Measurements from ENCODE around the gene ABCA8. TPM values are rescaled to one million over a fixed set of nuclear protein-coding genes. Genes with fewer than 3 reads are reported as not detected.

ABCA8 gene
- total RNA-seq, 1 experiment from 2014 or later, result 0.90 TPM

DNA sequence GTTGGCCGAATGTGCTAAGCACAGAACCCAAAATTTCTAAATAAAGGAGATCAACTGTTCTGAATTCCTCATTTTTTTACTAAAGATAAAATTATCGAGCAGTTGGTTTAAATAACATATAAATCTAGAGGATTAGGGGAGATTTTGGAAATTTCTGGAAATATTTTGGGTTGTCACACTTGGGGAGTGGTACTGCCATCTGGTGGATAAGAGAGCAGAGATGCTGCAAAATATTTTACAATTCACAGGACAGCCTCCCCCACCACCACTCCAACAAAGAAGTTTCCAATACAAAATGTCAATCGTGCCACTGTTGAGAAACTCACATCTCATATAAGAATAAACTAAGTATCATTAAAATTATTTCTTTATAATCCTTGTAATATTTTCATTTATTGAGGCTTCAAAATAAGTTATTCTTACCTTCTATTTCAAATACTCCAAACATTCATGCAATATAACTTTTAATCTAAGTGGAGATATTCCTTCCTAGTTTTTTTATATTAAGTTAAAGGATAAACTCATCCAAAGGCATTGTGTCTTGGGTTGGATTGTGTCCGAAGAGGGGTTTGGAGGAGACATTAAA, 17.0 kb upstream of the ABCA8 start:
- no peak overlapping the region for H3K4me3 ChIP-seq (ENCODE audit: low read depth, low read length, poor library complexity, severe bottlenecking)
- ChIA-PET POLR2A (ENCODE audit: low non-redundant PET) (no interaction called here), CTCF (no interaction called here)
- no peak overlapping the region for H3K27ac ChIP-seq (ENCODE audit: low read depth, low read length, poor library complexity, severe bottlenecking)
- peak; percentile 75 for DNase-seq (ENCODE audit: low spot score)
- H3K4me1 ChIP-seq (ENCODE audit: insufficient read depth, low read length, poor library complexity, severe bottlenecking), result peaks cover 9% of the 10 kb centered on the region
- TF ChIP-seq EZH2 (IDR thresholded peaks at IDR 0.05; ENCODE audit: borderline replicate concordance, low read depth, low read length, poor library complexity, severe bottlenecking), result no peak
- TF ChIP-seq, protein P1, sequence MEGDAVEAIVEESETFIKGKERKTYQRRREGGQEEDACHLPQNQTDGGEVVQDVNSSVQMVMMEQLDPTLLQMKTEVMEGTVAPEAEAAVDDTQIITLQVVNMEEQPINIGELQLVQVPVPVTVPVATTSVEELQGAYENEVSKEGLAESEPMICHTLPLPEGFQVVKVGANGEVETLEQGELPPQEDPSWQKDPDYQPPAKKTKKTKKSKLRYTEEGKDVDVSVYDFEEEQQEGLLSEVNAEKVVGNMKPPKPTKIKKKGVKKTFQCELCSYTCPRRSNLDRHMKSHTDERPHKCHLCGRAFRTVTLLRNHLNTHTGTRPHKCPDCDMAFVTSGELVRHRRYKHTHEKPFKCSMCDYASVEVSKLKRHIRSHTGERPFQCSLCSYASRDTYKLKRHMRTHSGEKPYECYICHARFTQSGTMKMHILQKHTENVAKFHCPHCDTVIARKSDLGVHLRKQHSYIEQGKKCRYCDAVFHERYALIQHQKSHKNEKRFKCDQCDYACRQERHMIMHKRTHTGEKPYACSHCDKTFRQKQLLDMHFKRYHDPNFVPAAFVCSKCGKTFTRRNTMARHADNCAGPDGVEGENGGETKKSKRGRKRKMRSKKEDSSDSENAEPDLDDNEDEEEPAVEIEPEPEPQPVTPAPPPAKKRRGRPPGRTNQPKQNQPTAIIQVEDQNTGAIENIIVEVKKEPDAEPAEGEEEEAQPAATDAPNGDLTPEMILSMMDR (conservative IDR thresholded peaks at IDR 0.05; ENCODE audit: low read depth, low read length), result peak; percentile 83
- H3K36me3 ChIP-seq (ENCODE audit: insufficient read depth, low read length, poor library complexity, severe bottlenecking), result no peaks in the 10 kb centered on the region
- H3K27me3 ChIP-seq (replicated peaks; ENCODE audit: insufficient read depth, low read depth, low read length, poor library complexity), result no peaks in the 10 kb centered on the region
- no TSS peak for BruUV-seq (replicated peaks)
- peaks cover under 1% of the 10 kb centered on the region for H3K9me3 ChIP-seq (ENCODE audit: low read depth, low read length, poor library complexity, severe bottlenecking)
- intact Hi-C loops (cut with micrococcal nuclease; ENCODE audit: unreplicated experiment), result loop anchor here (2.0 kb wide), 2 partner anchors 137 to 195 kb away; no protein-coding TSS in a partner anchor

DNA sequence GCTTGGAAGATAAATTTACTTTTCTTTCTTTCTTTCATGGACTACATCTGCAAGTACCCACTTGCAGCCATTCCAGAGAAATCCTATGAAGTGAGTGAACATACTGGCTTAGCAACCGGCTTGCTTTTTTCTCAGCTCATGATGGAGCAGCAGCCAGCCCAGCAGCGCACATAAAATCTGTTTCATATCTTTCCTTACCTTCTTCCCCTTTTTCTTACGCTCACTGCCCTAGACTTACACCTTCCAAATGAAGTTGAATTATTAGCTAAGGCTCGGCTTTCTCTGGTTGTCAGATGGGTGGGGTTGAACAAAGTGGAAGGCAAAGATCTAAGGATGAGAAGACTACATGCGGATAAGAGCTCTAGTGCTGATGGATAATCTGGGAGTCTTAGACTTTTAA, 13.9 kb upstream of the ABCA8 start:
- Histone ChIP-seq H3K4me3 (ENCODE audit: low read depth, low read length, poor library complexity, severe bottlenecking) (no peak overlapping the region), H3K9me3 (ENCODE audit: low read depth, low read length, poor library complexity, severe bottlenecking) (no peaks in the 10 kb centered on the region), H3K27me3 (replicated peaks; ENCODE audit: insufficient read depth, low read depth, low read length, poor library complexity) (no peaks in the 10 kb centered on the region), H3K36me3 (ENCODE audit: insufficient read depth, low read length, poor library complexity, severe bottlenecking) (no peaks in the 10 kb centered on the region), H3K4me1 (ENCODE audit: insufficient read depth, low read length, poor library complexity, severe bottlenecking) (peaks cover 9% of the 10 kb centered on the region), H3K27ac (ENCODE audit: low read depth, low read length, poor library complexity, severe bottlenecking) (no peak overlapping the region)
- POLR2A ChIA-PET (ENCODE audit: low non-redundant PET), result interaction anchor here (0.6 kb wide), 1 partner anchor 16 kb away, joined by 3 read pairs; no protein-coding TSS in a partner anchor
- intact Hi-C loops (cut with micrococcal nuclease; ENCODE audit: unreplicated experiment), result no loop called here
- TF ChIP-seq, protein P1 (conservative IDR thresholded peaks at IDR 0.05; ENCODE audit: low read depth, low read length), result no peak
- no peak for TF ChIP-seq EZH2 (IDR thresholded peaks at IDR 0.05; ENCODE audit: borderline replicate concordance, low read depth, low read length, poor library complexity, severe bottlenecking)
- no TSS peak for BruUV-seq (replicated peaks)
- CTCF ChIA-PET, result no interaction called here
- no peak for DNase-seq (ENCODE audit: low spot score)

DNA sequence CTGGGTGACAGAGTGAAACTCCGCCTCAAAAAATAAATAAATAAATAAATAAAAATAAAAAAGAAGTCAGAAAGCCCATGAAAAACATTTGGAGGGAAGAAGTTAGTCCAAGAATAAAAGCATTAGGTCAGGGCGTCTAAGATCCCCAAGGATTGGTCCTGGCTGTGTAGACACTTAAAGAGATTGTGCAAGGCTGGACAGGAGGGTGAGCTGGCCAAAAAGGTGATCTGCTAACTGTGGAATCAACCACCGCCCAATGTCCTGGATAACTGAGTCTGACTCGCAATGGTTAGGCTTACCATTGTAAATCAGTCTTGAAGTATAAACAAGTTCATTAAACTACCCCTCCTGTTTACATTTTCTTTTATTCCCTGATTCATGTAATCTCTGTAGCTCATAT, 8.8 kb upstream of the ABCA8 start:
- no peaks in the 10 kb centered on the region for H3K4me1 ChIP-seq (ENCODE audit: insufficient read depth, low read length, poor library complexity, severe bottlenecking)
- BruUV-seq (replicated peaks), result no TSS peak
- no peak for DNase-seq (ENCODE audit: low spot score)
- intact Hi-C loops (cut with micrococcal nuclease; ENCODE audit: unreplicated experiment), result no loop called here
- H3K27ac ChIP-seq (ENCODE audit: low read depth, low read length, poor library complexity, severe bottlenecking), result no peak overlapping the region
- no peaks in the 10 kb centered on the region for H3K27me3 ChIP-seq (replicated peaks; ENCODE audit: insufficient read depth, low read depth, low read length, poor library complexity)
- H3K36me3 ChIP-seq (ENCODE audit: insufficient read depth, low read length, poor library complexity, severe bottlenecking), result no peaks in the 10 kb centered on the region
- TF ChIP-seq, protein P1 (conservative IDR thresholded peaks at IDR 0.05; ENCODE audit: low read depth, low read length), result no peak
- TF ChIP-seq EZH2 (IDR thresholded peaks at IDR 0.05; ENCODE audit: borderline replicate concordance, low read depth, low read length, poor library complexity, severe bottlenecking), result no peak
- no peaks in the 10 kb centered on the region for H3K9me3 ChIP-seq (ENCODE audit: low read depth, low read length, poor library complexity, severe bottlenecking)
- ChIA-PET CTCF (no interaction called here), POLR2A (ENCODE audit: low non-redundant PET) (no interaction called here)
- H3K4me3 ChIP-seq (ENCODE audit: low read depth, low read length, poor library complexity, severe bottlenecking), result no peak overlapping the region
